Spinal cord (tissue), 10 donors: ENCODE measurements around the gene TCIRG1. TPM values are rescaled to one million over a fixed set of nuclear protein-coding genes. Genes with fewer than 3 reads are reported as not detected.
A peak's percentile ranks its signal among the peaks of the same experiment; 100 is the strongest.

Source experiments
- DNase-seq, 6 donors: peaks; one replicate each; pipeline versions ENCODE4 v3.0.0 to v3.0.0-alpha.2; 2013 to 2015; ENCODE audit warnings: low spot score in 6 of 6, low read depth in 4 of 6
- H3K27ac ChIP-seq: one replicate; pipeline ENCODE4 v1.5.1; 2013; ENCODE audit warnings: low read depth, low read length, control low read depth
- H3K27me3 ChIP-seq: one replicate; pipeline ENCODE4 v1.6.1; 2013; ENCODE audit warnings: low read length; ENCODE audit not compliant: control insufficient read depth, insufficient read depth
- H3K36me3 ChIP-seq: one replicate; pipeline ENCODE4 v1.6.1; 2013; ENCODE audit warnings: low read length; ENCODE audit not compliant: control insufficient read depth, insufficient read depth
- H3K4me1 ChIP-seq: one replicate; pipeline ENCODE4 v1.6.1; 2013; ENCODE audit warnings: low read length; ENCODE audit not compliant: control insufficient read depth, insufficient read depth
- H3K4me3 ChIP-seq: one replicate; pipeline ENCODE4 v1.5.1; 2013; ENCODE audit warnings: low read depth, low read length, control low read depth
- H3K9me3 ChIP-seq: one replicate; pipeline ENCODE4 v1.6.1; 2013; ENCODE audit warnings: low read length; ENCODE audit not compliant: control insufficient read depth, insufficient read depth
- WGBS: methylation state at CpG from one replicate; pipeline ENCODE4 v1.1.5; 2013; ENCODE audit warnings: missing lambda C conversion rate; ENCODE audit not compliant: insufficient coverage; 5-methylcytosine and 5-hydroxymethylcytosine counted together
- polyA plus RNA-seq, 2 donors: library from polyadenylated mRNA; unstranded; fragments of 120-200 nt; gene quantifications; one replicate each; pipeline ENCODE4 v1.2.1, GENCODE V29; 2013; ENCODE audit not compliant: insufficient read length in 2 of 2
- total RNA-seq, 2 donors: library from RNA; depleted of rRNA in 1 of 2; stranded (reverse); fragments of 120-200 nt in 1 of 2; fragments of >200 nt in 1 of 2; gene quantifications; one replicate each; pipeline versions ENCODE4 v1.2.3 to v1.2.4, GENCODE V29; 2013 to 2014
- donor health status: healthy.

Gene TCIRG1
- total and polyA plus RNA-seq, 4 donors = 9.1 to 33.5 (median 17.6) TPM

DNA sequence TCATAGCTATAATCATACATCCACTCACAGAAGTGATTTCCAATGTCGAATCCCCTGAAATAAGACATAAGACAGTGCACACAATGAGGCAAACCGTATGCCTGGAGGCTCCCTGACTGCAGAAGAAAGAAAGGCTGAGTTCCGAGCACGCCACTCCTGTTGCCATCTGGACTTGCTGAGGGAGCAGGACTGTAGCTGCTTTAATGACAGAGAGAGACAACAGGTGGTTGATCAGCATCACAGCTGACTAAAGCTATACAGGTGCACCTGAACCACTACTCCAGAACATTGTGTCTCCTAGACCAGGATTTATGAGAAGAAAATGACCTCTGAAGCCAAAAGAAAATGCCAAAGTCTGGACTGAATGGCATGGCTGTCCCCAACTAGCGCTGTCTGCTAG, 27.0 kb downstream of the TCIRG1 start:
- 85% methylated on average over 5 of the region's 5 CpGs for WGBS
- H3K4me1 ChIP-seq = peaks cover 6% of the 10 kb centered on the region
- H3K27me3 ChIP-seq = no peaks in the 10 kb centered on the region
- DNase-seq = no peak
- H3K4me3 ChIP-seq = no peak overlapping the region
- H3K36me3 ChIP-seq = peaks cover 69% of the 10 kb centered on the region
- H3K9me3 ChIP-seq = no peaks in the 10 kb centered on the region
- no peak overlapping the region for H3K27ac ChIP-seq

GRCh38 chr11:68066742-68067141, 27.9 kb downstream of the TCIRG1 start:
- DNase-seq = no peak
- no peak overlapping the region for H3K4me3 ChIP-seq
- H3K27ac ChIP-seq = no peak overlapping the region
- H3K4me1 ChIP-seq = peaks cover 6% of the 10 kb centered on the region
- no peaks in the 10 kb centered on the region for H3K9me3 ChIP-seq
- H3K27me3 ChIP-seq = no peaks in the 10 kb centered on the region
- peaks cover 71% of the 10 kb centered on the region for H3K36me3 ChIP-seq
- 67% methylated on average over 3 of the region's 3 CpGs for WGBS

GRCh38 chr11:68067991-68068390, 29.2 kb downstream of the TCIRG1 start:
- DNase-seq = no peak
- Histone ChIP-seq H3K9me3 (no peaks in the 10 kb centered on the region), H3K27me3 (no peaks in the 10 kb centered on the region), H3K36me3 (peaks cover 67% of the 10 kb centered on the region), H3K27ac (no peak overlapping the region), H3K4me1 (peaks cover 6% of the 10 kb centered on the region), H3K4me3 (no peak overlapping the region)
- 97% methylated on average over 5 of the region's 5 CpGs for WGBS

GRCh38 chr11:68071281-68072048, 32.6 kb downstream of the TCIRG1 start:
- no peaks in the 10 kb centered on the region for H3K27me3 ChIP-seq
- H3K9me3 ChIP-seq = no peaks in the 10 kb centered on the region
- peaks cover 6% of the 10 kb centered on the region for H3K4me1 ChIP-seq
- no peak for DNase-seq
- H3K27ac ChIP-seq = no peak overlapping the region
- H3K36me3 ChIP-seq = peaks cover 51% of the 10 kb centered on the region
- WGBS = 83% methylated on average over 1 of the region's 3 CpGs
- H3K4me3 ChIP-seq = no peak overlapping the region

DNA sequence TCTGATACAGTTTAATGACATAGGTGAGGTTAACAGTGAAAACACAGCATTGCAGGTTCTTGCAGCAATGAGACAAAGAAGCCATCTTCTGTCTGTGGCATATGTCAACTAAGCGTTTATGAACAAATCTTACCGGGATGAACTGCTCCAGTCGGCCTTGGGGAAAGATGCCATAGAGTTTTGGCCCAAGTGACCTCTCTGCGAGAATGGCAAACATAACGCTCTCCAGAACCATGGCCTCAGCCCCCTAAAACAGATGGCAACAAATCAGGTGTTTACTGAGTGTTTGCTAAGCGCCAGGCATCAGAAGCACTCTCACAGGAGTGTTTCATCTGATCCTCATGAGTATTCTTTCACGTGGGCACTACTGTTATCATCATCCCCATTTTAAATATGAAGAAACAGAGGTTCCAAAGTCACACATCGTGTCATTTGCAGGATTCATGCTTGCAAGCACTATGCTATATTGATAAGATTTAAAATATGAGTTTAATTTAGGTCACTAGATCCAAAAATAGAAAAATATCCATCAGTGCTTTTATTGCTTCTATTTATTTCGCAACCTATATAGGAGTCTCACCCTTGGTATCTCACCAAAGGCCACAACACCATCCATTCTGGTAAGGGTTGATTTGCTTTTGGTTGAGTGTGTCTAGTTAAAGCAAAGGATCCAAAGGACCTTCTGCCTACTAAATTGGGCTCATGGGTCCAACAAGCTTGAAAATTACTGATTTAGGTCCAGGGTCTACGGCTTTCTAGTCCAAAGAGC, 35.9 kb downstream of the TCIRG1 start:
- Histone ChIP-seq H3K4me1 (no peaks in the 10 kb centered on the region), H3K4me3 (no peak overlapping the region), H3K9me3 (no peaks in the 10 kb centered on the region), H3K36me3 (peaks cover 28% of the 10 kb centered on the region), H3K27ac (no peak overlapping the region), H3K27me3 (no peaks in the 10 kb centered on the region)
- no peak for DNase-seq
- WGBS = 96% methylated on average over 5 of the region's 10 CpGs

GRCh38 chr11:68076371-68077042, 37.7 kb downstream of the TCIRG1 start:
- WGBS = 74% methylated on average over 6 of the region's 11 CpGs
- no peaks in the 10 kb centered on the region for H3K27me3 ChIP-seq
- no peaks in the 10 kb centered on the region for H3K4me1 ChIP-seq
- DNase-seq = no peak
- H3K4me3 ChIP-seq = no peak overlapping the region
- no peaks in the 10 kb centered on the region for H3K9me3 ChIP-seq
- peaks cover 30% of the 10 kb centered on the region for H3K36me3 ChIP-seq
- no peak overlapping the region for H3K27ac ChIP-seq

DNA sequence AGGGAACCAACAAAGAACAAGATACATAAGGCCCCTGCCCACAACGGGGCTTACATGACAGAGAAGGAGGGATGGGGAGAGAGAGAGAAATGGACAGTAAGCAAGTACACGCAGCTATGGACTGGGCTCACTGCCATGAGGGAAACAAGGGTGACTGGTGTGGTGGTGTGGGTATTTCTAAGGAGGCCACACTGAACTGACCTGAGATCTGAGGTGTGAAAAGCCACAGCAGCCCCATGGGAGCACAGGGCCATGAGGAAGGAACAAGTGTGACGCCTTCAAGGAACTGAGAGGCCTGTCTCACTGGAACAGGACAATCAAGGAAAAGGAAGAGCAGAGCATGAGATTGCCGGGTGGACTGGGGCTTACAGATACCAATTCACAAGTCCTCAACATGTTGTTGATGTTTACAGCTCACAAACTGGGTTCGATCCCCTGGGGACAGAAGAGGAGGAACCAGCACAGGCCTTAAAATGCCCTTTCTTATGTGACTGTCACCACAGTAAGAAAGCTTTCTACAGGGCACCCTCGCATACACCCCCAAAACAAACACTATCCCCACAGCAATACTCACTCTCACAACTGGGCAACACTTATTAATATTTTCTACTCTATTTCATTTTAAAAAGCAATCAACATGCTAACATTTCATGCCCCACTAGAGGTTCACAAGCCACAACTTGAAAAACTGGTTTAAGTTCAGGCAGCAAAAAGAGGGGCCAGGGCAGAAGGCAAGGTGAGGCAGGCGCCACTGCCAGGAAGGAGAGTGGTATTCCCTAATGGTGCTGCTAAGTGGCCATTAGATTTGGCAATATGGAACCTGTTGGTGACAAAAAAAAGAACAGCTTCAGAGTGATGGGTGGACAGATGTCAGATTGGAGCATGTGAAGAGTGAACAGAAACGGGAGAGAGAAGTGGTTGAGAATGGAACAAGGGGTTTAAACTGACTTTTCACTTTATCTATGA, 39.1 kb downstream of the TCIRG1 start:
- no peaks in the 10 kb centered on the region for H3K4me1 ChIP-seq
- no peak overlapping the region for H3K4me3 ChIP-seq
- peaks cover 20% of the 10 kb centered on the region for H3K36me3 ChIP-seq
- DNase-seq = no peak
- H3K27me3 ChIP-seq = no peaks in the 10 kb centered on the region
- H3K9me3 ChIP-seq = no peaks in the 10 kb centered on the region
- no peak overlapping the region for H3K27ac ChIP-seq
- WGBS = 77% methylated on average over 7 of the region's 8 CpGs

GRCh38 chr11:68080860-68081259, 42.0 kb downstream of the TCIRG1 start:
- DNase-seq = no peak
- Histone ChIP-seq H3K9me3 (no peaks in the 10 kb centered on the region), H3K4me1 (no peaks in the 10 kb centered on the region), H3K36me3 (peaks cover 13% of the 10 kb centered on the region), H3K4me3 (no peak overlapping the region), H3K27ac (no peak overlapping the region), H3K27me3 (no peaks in the 10 kb centered on the region)
- WGBS = 100% methylated on average over 7 of the region's 8 CpGs

DNA sequence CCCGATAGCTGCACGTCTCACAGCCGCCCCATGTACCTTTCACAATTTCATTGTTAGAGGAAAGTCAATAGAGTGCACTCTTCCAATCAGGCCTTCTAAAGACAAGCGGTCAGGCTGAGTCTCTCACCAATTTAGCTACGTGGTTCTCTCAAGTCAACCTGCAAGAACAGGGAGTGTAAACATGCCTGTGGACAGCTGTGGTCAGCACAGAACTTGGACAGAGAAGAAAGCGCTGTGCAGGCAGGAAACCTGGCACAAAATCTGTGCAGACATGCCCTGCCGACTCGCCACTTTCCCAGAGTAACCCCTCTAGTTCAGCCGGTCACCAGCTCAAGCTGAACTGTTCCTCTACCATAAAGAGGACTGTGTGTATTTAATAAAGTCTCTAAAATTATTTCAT, 42.9 kb downstream of the TCIRG1 start:
- H3K27me3 ChIP-seq = no peaks in the 10 kb centered on the region
- H3K27ac ChIP-seq = no peak overlapping the region
- WGBS = 63% methylated on average over 3 of the region's 9 CpGs
- H3K4me3 ChIP-seq = no peak overlapping the region
- H3K36me3 ChIP-seq = peaks cover 14% of the 10 kb centered on the region
- H3K9me3 ChIP-seq = no peaks in the 10 kb centered on the region
- H3K4me1 ChIP-seq = no peaks in the 10 kb centered on the region
- peak in 1 of 6 donors; percentile 24 for DNase-seq
